WTC11 (cell line): ENCODE measurements around the gene COL27A1. TPM values are rescaled to one million over a fixed set of nuclear protein-coding genes. Genes with fewer than 3 reads are reported as not detected.
A peak's percentile ranks its signal among the peaks of the same experiment; 100 is the strongest.

Source experiments
- ATAC-seq: fragments of 200-7000 bp; cut with Tn5 transposase; 2 replicates; pipeline ENCODE4 v1.10.0; 2021; ENCODE audit warnings: mild to moderate bottlenecking, moderate library complexity
- CTCF ChIA-PET: fragments of 300-600 bp; sonication (Branson Sonifier 250); formaldehyde crosslinking; loops from one replicate; lab custom pipeline; 2021; ENCODE audit warnings: antibody characterized with exemption; lab: Charles Lee
- POLR2A ChIA-PET: fragments of 350-600 bp; sonication (Branson Sonifier 250); formaldehyde crosslinking; loops from one replicate; lab custom pipeline; 2021; ENCODE audit warnings: antibody characterized with exemption; lab: Charles Lee
- DNase-seq: peaks from one replicate; pipeline ENCODE4 v3.0.0; 2021; ENCODE audit warnings: low spot score
- H3K27ac Mint-ChIP-seq: 2 replicates; pipeline ENCODE4 v1.8.0; 2021; ENCODE audit warnings: mixed read lengths
- H3K27me3 Mint-ChIP-seq: 2 replicates; pipeline ENCODE4 v1.8.0; 2021; ENCODE audit warnings: low read depth, mild to moderate bottlenecking, moderate library complexity, mixed read lengths
- H3K36me3 Mint-ChIP-seq: 2 replicates; pipeline ENCODE4 v1.8.0; 2021; ENCODE audit warnings: mixed read lengths
- H3K4me1 Mint-ChIP-seq: 2 replicates; pipeline ENCODE4 v1.8.0; 2022; ENCODE audit warnings: mixed read lengths
- H3K4me3 Mint-ChIP-seq: 2 replicates; pipeline ENCODE4 v1.8.0; 2021; ENCODE audit warnings: mild to moderate bottlenecking, moderate library complexity, mixed read lengths
- H3K9me3 Mint-ChIP-seq: 2 replicates; pipeline ENCODE4 v1.8.0; 2021; ENCODE audit warnings: mixed read lengths
- ETV6 ChIP-seq: sonication (generic); formaldehyde crosslinking; IDR thresholded peaks from 2 replicates; pipeline ENCODE4 v1.8.1; 2022; ENCODE audit warnings: mild to moderate bottlenecking, missing genetic modification reagents
- FOXJ3 ChIP-seq: sonication (generic); formaldehyde crosslinking; IDR thresholded peaks from 2 replicates; pipeline ENCODE4 v1.9.0; 2021; ENCODE audit warnings: missing genetic modification reagents, mild to moderate bottlenecking, borderline replicate concordance
- JUN ChIP-seq: sonication (generic); formaldehyde crosslinking; IDR thresholded peaks from 2 replicates; pipeline ENCODE4 v1.8.0; 2023; ENCODE audit warnings: mild to moderate bottlenecking, missing genetic modification reagents
- KAT7 ChIP-seq: sonication (generic); formaldehyde crosslinking; IDR thresholded peaks from 2 replicates; pipeline ENCODE4 v1.8.1; 2023; ENCODE audit warnings: missing genetic modification reagents, mild to moderate bottlenecking, borderline replicate concordance
- MYBL2 ChIP-seq: sonication (generic); formaldehyde crosslinking; IDR thresholded peaks from 2 replicates; pipeline ENCODE4 v1.8.1; 2023; ENCODE audit warnings: mild to moderate bottlenecking, moderate library complexity, missing genetic modification reagents
- NFATC4 ChIP-seq: fragments of 250-450 bp; sonication (Bioruptor Pico); IDR thresholded peaks from 2 replicates; pipeline ENCODE4 v1.9.0; 2021; ENCODE audit warnings: mild to moderate bottlenecking
- OVOL2 ChIP-seq: fragments of 250-450 bp; sonication (Bioruptor Pico); IDR thresholded peaks from 2 replicates; pipeline ENCODE4 v1.9.0; 2021; ENCODE audit warnings: mild to moderate bottlenecking, borderline replicate concordance
- SP1 ChIP-seq: sonication (generic); formaldehyde crosslinking; conservative IDR thresholded peaks from 2 replicates; pipeline ENCODE4 v1.8.1; 2022; ENCODE audit warnings: missing genetic modification reagents
- ZNF219 ChIP-seq: sonication (generic); formaldehyde crosslinking; IDR thresholded peaks from 2 replicates; pipeline ENCODE4 v1.8.0; 2023; ENCODE audit warnings: missing genetic modification reagents, mild to moderate bottlenecking, borderline replicate concordance
- microRNA-seq: library from miRNA; unstranded; fragments of <30 nt; microRNA quantifications from one replicate; pipeline ENCODE4 v1.2.0, GENCODE V29; 2022; ENCODE audit warnings: borderline number of aligned reads
- total RNA-seq: library from RNA; stranded (reverse); gene quantifications from 3 replicates; pipeline ENCODE4 v1.2.3, GENCODE V29; 2021
- TF ChIP-seq, protein P1 (sequence below): fragments of 250-450 bp; sonication (Bioruptor Pico); IDR thresholded peaks from 2 replicates; pipeline ENCODE4 v1.8.0; 2021; ENCODE audit warnings: mild to moderate bottlenecking
- TF ChIP-seq, protein P2 (sequence below): sonication (generic); formaldehyde crosslinking; IDR thresholded peaks from 2 replicates; pipeline ENCODE4 v1.8.1; 2022; ENCODE audit warnings: missing genetic modification reagents, borderline replicate concordance
- TF ChIP-seq, protein P3 (sequence below): fragments of 250-450 bp; sonication (Bioruptor Pico); IDR thresholded peaks from 2 replicates; pipeline ENCODE4 v2.1.2; 2022; ENCODE audit warnings: mild to moderate bottlenecking, moderate library complexity
- TF ChIP-seq, protein P4 (sequence below): sonication (generic); formaldehyde crosslinking; IDR thresholded peaks from 2 replicates; pipeline ENCODE4 v1.8.1; 2023; ENCODE audit warnings: mild to moderate bottlenecking, missing genetic modification reagents, borderline replicate concordance

The COL27A1 gene
- total RNA-seq, 1 experiment from 2014 or later = 47.5 TPM

DNA sequence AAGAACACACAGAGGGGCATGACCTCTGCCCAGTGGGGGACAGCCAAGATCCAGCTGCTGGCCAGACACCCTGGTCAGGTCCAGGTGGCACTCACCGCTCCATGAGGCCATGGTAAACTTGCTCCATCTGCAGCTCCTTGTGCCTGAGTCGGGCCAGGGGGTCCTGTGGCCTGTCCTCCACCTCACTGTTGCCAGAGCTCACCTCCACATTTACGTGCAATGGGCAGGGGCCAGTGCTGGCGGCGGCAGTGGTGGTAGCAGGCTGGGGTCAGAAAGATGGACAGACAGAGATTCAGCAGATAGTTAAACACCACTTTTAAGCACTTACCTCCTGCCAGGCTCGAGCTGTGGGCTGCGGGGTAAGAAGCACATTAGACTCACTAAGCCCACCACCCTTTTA is 204.5 kb downstream of the COL27A1 start (continued):
- TF ChIP-seq OVOL2 (no peak), SP1 (CRISPR knock-in tag) (no peak), MYBL2 (no peak)
- TF ChIP-seq, protein P1, sequence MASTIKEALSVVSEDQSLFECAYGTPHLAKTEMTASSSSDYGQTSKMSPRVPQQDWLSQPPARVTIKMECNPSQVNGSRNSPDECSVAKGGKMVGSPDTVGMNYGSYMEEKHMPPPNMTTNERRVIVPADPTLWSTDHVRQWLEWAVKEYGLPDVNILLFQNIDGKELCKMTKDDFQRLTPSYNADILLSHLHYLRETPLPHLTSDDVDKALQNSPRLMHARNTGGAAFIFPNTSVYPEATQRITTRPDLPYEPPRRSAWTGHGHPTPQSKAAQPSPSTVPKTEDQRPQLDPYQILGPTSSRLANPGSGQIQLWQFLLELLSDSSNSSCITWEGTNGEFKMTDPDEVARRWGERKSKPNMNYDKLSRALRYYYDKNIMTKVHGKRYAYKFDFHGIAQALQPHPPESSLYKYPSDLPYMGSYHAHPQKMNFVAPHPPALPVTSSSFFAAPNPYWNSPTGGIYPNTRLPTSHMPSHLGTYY (CRISPR knock-in tag) = no peak
- TF ChIP-seq, protein P2, sequence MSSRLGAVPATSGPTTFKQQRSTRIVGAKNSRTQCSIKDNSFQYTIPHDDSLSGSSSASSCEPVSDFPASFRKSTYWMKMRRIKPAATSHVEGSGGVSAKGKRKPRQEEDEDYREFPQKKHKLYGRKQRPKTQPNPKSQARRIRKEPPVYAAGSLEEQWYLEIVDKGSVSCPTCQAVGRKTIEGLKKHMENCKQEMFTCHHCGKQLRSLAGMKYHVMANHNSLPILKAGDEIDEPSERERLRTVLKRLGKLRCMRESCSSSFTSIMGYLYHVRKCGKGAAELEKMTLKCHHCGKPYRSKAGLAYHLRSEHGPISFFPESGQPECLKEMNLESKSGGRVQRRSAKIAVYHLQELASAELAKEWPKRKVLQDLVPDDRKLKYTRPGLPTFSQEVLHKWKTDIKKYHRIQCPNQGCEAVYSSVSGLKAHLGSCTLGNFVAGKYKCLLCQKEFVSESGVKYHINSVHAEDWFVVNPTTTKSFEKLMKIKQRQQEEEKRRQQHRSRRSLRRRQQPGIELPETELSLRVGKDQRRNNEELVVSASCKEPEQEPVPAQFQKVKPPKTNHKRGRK (CRISPR knock-in tag) = no peak

DNA sequence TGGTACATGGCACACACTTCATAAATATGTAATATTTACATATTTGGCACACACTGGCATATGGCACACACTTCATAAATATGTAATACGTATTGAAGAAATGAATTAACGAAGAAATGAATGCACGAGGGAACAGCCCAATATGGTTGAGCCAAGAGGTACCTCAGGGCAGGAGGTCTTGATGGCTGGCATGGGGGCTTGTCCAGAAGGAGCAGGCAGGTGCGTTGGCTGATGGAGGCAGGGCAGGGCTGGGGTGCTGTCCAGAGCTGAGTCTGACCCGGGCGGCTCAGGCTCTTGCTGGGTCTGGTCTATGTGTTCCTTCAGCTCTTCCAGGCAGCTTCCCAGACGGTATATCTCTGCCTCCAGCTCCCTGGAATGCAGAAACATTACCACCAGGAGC is 206.2 kb downstream of the COL27A1 start:
- Mint-ChIP-seq H3K4me3 (no peak overlapping the region), H3K9me3 (no peaks in the 10 kb centered on the region), H3K36me3 (peaks cover 50% of the 10 kb centered on the region), H3K27me3 (no peaks in the 10 kb centered on the region), H3K27ac (no peak overlapping the region), H3K4me1 (peaks cover 4% of the 10 kb centered on the region)
- ChIA-PET POLR2A (no interaction called here), CTCF (no interaction called here)
- TF ChIP-seq ZNF219 (CRISPR knock-in tag) = no peak
- no peak for TF ChIP-seq NFATC4
- no peak for TF ChIP-seq ETV6 (CRISPR knock-in tag)
- no peak for TF ChIP-seq FOXJ3
- TF ChIP-seq, protein P3, sequence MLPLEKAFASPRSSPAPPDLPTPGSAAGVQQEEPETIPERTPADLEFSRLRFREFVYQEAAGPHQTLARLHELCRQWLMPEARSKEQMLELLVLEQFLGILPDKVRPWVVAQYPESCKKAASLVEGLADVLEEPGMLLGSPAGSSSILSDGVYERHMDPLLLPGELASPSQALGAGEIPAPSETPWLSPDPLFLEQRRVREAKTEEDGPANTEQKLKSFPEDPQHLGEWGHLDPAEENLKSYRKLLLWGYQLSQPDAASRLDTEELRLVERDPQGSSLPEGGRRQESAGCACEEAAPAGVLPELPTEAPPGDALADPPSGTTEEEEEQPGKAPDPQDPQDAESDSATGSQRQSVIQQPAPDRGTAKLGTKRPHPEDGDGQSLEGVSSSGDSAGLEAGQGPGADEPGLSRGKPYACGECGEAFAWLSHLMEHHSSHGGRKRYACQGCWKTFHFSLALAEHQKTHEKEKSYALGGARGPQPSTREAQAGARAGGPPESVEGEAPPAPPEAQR (CRISPR knock-in tag) = no peak
- TF ChIP-seq JUN = no peak
- TF ChIP-seq KAT7 (CRISPR knock-in tag) = no peak
- TF ChIP-seq, protein P4, sequence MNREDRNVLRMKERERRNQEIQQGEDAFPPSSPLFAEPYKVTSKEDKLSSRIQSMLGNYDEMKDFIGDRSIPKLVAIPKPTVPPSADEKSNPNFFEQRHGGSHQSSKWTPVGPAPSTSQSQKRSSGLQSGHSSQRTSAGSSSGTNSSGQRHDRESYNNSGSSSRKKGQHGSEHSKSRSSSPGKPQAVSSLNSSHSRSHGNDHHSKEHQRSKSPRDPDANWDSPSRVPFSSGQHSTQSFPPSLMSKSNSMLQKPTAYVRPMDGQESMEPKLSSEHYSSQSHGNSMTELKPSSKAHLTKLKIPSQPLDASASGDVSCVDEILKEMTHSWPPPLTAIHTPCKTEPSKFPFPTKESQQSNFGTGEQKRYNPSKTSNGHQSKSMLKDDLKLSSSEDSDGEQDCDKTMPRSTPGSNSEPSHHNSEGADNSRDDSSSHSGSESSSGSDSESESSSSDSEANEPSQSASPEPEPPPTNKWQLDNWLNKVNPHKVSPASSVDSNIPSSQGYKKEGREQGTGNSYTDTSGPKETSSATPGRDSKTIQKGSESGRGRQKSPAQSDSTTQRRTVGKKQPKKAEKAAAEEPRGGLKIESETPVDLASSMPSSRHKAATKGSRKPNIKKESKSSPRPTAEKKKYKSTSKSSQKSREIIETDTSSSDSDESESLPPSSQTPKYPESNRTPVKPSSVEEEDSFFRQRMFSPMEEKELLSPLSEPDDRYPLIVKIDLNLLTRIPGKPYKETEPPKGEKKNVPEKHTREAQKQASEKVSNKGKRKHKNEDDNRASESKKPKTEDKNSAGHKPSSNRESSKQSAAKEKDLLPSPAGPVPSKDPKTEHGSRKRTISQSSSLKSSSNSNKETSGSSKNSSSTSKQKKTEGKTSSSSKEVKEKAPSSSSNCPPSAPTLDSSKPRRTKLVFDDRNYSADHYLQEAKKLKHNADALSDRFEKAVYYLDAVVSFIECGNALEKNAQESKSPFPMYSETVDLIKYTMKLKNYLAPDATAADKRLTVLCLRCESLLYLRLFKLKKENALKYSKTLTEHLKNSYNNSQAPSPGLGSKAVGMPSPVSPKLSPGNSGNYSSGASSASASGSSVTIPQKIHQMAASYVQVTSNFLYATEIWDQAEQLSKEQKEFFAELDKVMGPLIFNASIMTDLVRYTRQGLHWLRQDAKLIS = no peak
- ATAC-seq (no peak), DNase-seq (no peak)

Small RNAs within 50 kb of the gene (microRNA-seq; reads per million reads assigned to microRNA genes)
- 421 reads per million, percentile 82 among the genes with 10 or more reads in this experiment for gene MIR455

Other genes starting within 250 kb of the COL27A1 start
- 3.3 to 3.6 TPM (median 3.5 TPM) in 3 replicates for gene AMBP, start 77.2 kb upstream of the COL27A1 start, total RNA-seq
- 3.0 to 4.0 TPM (median 3.1 TPM) in 3 replicates for gene KIF12, start 56.2 kb upstream of the COL27A1 start, total RNA-seq
- gene ORM1, start 167.6 kb downstream of the COL27A1 start, total RNA-seq = 3.9 to 7.2 TPM (median 5.4 TPM) in 3 replicates
- gene ORM2, start 174.3 kb downstream of the COL27A1 start, total RNA-seq = 0.73 to 1.6 TPM (median 1.0 TPM) in 3 replicates
- 26.0 to 29.3 TPM (median 27.5 TPM) in 3 replicates for gene AKNA, start 232.4 kb downstream of the COL27A1 start, total RNA-seq